Tibial artery (tissue), 4 donors: ENCODE results near the gene SETDB1.
"Not testable (repeated sequence)": the region's sequence is repeated elsewhere in the genome, so short reads cannot be mapped to it uniquely, and the experiment has no call there.

Source experiments
- DNase-seq, 2 donors: peaks; one replicate each; pipeline ENCODE4 v3.0.0-alpha.2; 2019
- H3K27ac ChIP-seq, 2 donors: fragments of 200-600 bp; sonication (generic) in 1 of 2; 1 replicate in 1 of 2; 2 replicates in 1 of 2; pipeline ENCODE4 v1.5.1; 2018 to 2019; ENCODE audit warnings: mild to moderate bottlenecking in 1 of 2
- H3K27me3 ChIP-seq, 2 donors: fragments of 200-600 bp; sonication (generic) in 1 of 2; one replicate each; pipeline versions ENCODE4 v1.5.1 to v1.6.0; 2016 to 2019
- H3K36me3 ChIP-seq, 3 donors: fragments of 200-600 bp; sonication (generic) in 2 of 3; one replicate each; pipeline ENCODE4 v1.5.1; 2016 to 2019; ENCODE audit warnings: mild to moderate bottlenecking in 2 of 3
- H3K4me1 ChIP-seq, 4 donors: fragments of 200-600 bp; sonication (generic) in 2 of 4; 1 replicate in 3 of 4; 2 replicates in 1 of 4; pipeline ENCODE4 v1.5.1; 2016 to 2019
- H3K4me3 ChIP-seq, 2 donors: fragments of 200-600 bp; sonication (generic) in 1 of 2; 1 replicate in 1 of 2; 2 replicates in 1 of 2; pipeline ENCODE4 v1.5.1; 2018 to 2019; ENCODE audit warnings: mild to moderate bottlenecking in 2 of 2
- H3K9me3 ChIP-seq, 3 donors: fragments of 200-600 bp; sonication (generic) in 1 of 3; one replicate each; pipeline ENCODE4 v1.5.1; 2016 to 2019
- intact Hi-C: fragments of 100-400 bp; cut with DNase I; formaldehyde crosslinking; loops from one replicate; pipeline ENCODE4 v1.15.0; 2023; ENCODE audit warnings: low total_unique reads
- TF ChIP-seq, protein P1 (sequence below), 2 experiments: fragments of 200-600 bp in 1 of 2; fragments of 450-650 bp in 1 of 2; IDR thresholded peaks; one replicate each; pipeline ENCODE4 v1.5.1; 2017 to 2019; ENCODE audit warnings: antibody characterized with exemption in 2 of 2, mild to moderate bottlenecking in 1 of 2, moderate library complexity in 1 of 2

SETDB1 gene

DNA sequence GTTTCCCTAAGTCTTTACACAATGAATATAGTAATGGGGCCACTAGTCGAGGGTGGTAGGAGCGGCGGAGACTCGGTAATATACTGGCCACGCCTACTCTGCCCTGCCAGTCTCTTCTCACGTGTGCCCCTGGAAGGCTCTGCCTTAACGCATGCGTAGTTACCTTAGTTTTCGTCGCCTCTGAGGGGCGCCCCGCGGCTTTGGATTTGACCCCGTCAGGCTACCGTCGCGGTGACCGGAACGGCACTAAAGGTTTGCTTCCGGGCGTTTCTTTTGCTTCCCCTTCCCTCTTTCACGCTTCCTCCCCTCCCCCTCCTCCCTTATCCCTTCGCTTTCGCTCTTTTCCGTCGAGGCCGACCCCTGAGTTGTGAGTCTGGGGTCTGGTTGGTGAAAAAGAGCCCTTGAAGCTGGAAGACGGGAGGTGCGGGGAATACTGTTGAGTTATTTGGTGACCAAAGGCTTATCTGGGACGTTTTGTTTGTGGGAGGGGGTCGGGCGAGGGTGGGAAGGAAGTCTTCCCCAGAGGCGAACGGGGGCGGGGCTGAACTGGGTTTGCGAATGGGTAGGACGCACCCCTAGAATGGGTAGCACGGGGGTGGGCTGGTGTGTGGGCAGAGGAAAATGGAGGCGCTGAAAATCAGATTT, at the start of gene SETDB1:
TSS of gene SETDB1 (plus strand) at position 267 of the 645 bp plus-strand sequence. CDS start 1,352 bp downstream, outside the sequence.
- Histone ChIP-seq H3K36me3 (peaks cover 35 to 37% (median 37%) of the 10 kb centered on the region in 3 donors), H3K27ac (peak within 1 kb of the TSS; percentile 80 to 81), H3K4me3 (peak within 1 kb of the TSS; percentile 79 to 81), H3K27me3 (no peaks in the 10 kb centered on the region), H3K9me3 (peaks cover 0 to 3% (median 0%) of the 10 kb centered on the region in 3 donors), H3K4me1 (peaks cover 0 to 20% (median 9%) of the 10 kb centered on the region in 4 donors)
- TF ChIP-seq, protein P1, sequence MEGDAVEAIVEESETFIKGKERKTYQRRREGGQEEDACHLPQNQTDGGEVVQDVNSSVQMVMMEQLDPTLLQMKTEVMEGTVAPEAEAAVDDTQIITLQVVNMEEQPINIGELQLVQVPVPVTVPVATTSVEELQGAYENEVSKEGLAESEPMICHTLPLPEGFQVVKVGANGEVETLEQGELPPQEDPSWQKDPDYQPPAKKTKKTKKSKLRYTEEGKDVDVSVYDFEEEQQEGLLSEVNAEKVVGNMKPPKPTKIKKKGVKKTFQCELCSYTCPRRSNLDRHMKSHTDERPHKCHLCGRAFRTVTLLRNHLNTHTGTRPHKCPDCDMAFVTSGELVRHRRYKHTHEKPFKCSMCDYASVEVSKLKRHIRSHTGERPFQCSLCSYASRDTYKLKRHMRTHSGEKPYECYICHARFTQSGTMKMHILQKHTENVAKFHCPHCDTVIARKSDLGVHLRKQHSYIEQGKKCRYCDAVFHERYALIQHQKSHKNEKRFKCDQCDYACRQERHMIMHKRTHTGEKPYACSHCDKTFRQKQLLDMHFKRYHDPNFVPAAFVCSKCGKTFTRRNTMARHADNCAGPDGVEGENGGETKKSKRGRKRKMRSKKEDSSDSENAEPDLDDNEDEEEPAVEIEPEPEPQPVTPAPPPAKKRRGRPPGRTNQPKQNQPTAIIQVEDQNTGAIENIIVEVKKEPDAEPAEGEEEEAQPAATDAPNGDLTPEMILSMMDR (IDR thresholded peaks at IDR 0.05): no peak
- intact Hi-C loops: loop anchor here (5.0 to 10.0 kb wide), 2 partner anchors 51 to 101 kb away; no protein-coding TSS in a partner anchor
- peak; percentile 95 to 97 for DNase-seq

DNA sequence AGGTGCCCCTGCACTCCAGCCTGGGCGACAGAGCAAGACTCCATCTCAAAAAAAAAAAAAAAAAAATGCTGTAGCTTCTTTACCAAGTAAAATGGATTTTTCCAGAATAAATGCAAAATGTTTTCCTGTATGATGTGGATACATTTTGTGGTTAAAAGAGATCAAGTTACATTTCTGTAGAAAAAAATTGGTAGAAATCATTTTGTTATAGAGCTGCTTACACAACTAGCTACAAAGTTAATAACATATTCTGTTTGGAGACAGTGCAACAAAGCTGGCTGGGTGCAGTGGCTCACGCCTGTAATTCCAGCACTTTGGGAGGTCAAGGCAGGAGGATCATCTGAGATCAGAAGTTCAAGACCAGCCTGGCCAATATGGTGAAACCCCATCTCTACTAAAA, 47.2 kb upstream of the SETDB1 start:
- DNase-seq, intact Hi-C loops, H3K4me3 ChIP-seq, H3K27me3 ChIP-seq, H3K9me3 ChIP-seq, H3K36me3 ChIP-seq, H3K27ac ChIP-seq: not testable (repeated sequence)
- H3K4me1 ChIP-seq: peaks cover 0 to 14% (median 5%) of the 10 kb centered on the region in 4 donors

DNA sequence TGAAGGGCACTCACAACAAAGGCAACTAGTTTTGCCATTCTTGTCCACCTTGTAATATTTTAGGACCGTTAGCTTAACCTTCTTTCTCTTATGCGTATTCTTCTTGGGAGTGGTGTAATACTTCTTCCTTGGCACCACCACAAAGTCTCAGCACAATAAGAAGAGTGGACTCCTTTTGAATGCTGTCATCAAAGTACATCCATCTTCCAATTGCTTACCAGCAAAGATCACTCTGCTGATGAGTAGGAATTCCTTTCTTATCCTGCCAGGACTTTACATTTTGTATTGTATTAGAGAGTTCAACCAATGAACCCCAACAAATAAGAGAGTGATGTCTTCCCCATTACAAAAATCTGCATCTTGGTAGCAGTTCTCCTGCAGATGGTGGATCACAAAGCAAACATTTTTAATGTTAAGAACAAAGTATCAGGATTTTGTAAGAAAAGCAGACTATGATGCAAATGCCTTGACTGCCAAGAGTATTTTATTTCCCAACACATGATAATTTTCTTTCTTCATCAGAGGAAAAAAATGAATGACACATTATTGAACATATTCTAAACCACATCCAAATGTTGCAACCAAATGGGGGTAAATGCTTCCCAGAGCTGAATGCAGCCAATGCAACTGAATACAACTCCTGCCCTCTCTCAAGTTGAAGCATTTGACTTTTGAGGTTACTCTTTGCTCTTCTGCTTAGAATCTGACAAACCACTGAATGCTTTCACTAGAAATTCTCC, 44.7 kb upstream of the SETDB1 start:
- no peaks in the 10 kb centered on the region for H3K4me1 ChIP-seq
- H3K36me3 ChIP-seq: no peaks in the 10 kb centered on the region
- no peaks in the 10 kb centered on the region for H3K9me3 ChIP-seq
- DNase-seq: peak in 1 of 2 donors; percentile 48
- H3K27ac ChIP-seq: peak overlapping the region; percentile 14 to 22
- H3K27me3 ChIP-seq: no peaks in the 10 kb centered on the region
- TF ChIP-seq, protein P1 (IDR thresholded peaks at IDR 0.05): no peak
- intact Hi-C loops: no loop called here
- no peak overlapping the region for H3K4me3 ChIP-seq

DNA sequence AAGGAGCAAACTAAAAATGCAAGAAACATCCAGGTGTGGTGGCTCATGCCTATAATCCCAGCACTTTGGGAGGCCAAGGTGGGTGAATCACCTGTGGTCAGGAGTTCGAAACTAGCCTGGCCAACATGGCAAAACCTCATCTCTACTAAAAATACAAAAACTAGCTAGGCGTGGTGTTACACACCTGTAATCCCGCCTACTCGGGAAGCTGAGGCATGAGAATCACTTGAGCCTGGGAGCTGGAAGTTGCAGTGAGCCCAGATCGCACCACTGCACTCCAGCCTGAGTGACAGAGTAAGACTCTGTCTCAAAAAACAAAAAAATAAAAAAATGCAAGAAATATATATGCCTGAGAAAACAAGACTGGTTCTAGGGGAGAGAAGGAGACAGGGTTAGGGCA, 43.0 kb upstream of the SETDB1 start:
- H3K4me1 ChIP-seq, DNase-seq, H3K27ac ChIP-seq, H3K27me3 ChIP-seq, H3K4me3 ChIP-seq, intact Hi-C loops, H3K9me3 ChIP-seq, H3K36me3 ChIP-seq: not testable (repeated sequence)

DNA sequence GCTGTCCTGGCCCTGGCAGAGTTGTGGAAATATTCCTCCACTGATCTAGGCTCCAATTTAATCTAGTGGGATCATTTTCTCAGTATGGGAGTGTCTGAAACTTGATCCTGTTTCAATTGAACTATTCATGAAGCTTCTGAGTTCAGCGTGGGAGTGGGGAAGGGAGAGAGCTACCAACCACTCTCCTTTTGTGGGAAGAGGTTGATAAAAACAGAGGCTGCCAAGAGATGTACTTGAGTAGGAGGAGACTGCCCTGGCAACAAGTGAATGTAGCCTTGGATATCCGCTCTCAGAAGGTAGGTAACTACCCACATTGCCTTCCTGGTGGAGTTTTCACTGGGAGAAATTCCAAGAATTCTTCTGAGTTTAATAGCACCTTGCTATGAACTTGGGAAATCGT, 39.1 kb upstream of the SETDB1 start, which contains the start of gene CTXND2:
TSS of gene CTXND2 (plus strand) at position 119 of the 400 bp plus-strand sequence. CDS start 25,179 bp downstream, outside the sequence.
- intact Hi-C loops: no loop called here
- H3K9me3 ChIP-seq: no peaks in the 10 kb centered on the region
- H3K27ac ChIP-seq: no peak within 1 kb of the TSS
- no peak for DNase-seq
- TF ChIP-seq, protein P1 (IDR thresholded peaks at IDR 0.05): no peak
- H3K4me1 ChIP-seq: no peaks in the 10 kb centered on the region
- no peaks in the 10 kb centered on the region for H3K36me3 ChIP-seq
- no peak within 1 kb of the TSS for H3K4me3 ChIP-seq
- H3K27me3 ChIP-seq: no peaks in the 10 kb centered on the region

DNA sequence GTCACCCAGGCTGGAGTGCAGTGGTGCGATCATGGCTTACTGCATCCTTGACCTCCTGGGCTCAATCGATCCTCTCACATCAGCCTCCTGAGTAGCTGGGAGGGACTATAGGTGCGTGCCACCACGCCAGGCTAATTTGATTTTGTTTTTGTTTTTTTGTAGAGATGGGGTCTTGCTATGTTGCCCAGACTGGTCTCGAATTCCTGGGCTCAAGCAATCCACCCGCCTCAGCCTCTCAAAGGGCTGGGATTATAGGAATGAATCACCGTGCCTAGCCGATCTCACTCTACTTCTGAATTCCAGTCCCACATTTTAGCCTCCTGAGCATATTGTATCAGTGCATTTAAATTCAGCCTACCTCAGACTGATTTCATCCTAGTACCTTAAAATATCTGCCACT, 37.4 kb upstream of the SETDB1 start:
- Histone ChIP-seq H3K36me3 (no peaks in the 10 kb centered on the region), H3K9me3 (no peaks in the 10 kb centered on the region), H3K4me3 (no peak overlapping the region), H3K27ac (no peak overlapping the region), H3K27me3 (no peaks in the 10 kb centered on the region), H3K4me1 (no peaks in the 10 kb centered on the region)
- DNase-seq: no peak
- intact Hi-C loops: no loop called here
- TF ChIP-seq, protein P1 (IDR thresholded peaks at IDR 0.05): no peak
